Measurements from ENCODE around the gene MTNR1B.

MTNR1B gene

DNA sequence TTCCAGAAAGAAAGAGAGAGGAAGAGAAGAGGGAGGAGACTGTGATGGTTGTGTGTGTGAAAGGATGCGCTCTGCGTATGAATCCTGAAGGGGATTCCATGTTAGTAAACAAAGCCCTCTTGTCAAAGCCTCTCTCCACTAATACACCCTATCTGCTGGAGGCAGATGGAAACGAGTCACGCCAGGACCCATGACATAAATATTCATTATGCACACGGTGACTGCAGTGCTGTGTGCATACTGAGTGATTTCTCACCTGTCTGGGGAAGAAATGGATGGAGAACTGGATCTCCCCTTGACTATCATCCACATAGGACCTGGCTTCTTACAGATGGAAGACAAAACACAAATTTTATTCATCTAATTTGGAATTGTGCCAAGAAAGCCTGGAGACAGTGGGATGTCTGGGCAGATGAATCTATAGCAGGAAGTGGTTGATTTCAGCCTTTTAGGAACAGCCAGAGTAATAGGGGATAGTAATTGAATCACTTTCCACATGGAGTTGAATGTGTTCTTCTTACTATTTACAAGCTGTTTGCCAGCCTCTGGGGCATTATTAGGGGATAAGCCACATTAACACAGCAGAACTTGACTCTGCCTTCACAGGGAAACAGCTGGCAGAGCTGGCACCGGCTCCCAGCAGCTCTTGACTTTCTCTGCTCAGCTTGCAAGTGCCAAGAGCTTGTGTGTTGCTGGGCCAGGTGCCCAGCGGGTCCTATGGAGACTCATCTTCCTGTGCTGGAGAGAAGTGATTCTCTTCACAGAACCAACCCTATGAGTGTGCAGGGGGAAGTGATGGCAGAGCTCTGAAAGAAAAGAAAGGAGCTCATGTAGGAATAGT, 9.0 kb downstream of the MTNR1B start:
- peak; percentile 97 for DNase-seq

DNA sequence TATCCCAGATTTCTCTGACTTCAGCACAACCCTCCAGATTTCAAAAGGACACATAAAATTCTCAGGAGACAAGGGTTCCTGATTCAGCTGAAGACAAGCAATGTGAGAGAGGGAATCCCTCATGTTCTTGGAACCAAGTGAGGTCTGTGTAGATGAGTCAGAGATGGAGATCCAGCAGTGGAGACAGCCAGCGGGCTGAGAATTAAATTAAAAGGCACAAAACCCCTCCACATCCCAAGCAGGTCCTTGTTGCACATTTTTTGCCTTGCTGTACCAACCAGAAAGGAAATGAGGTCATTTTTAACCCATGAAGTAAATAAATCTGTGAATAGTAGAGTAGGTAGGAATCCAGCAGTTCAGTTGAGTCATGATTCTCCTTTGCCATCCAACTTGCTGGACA, 9.7 kb downstream of the MTNR1B start:
- no peak for DNase-seq

DNA sequence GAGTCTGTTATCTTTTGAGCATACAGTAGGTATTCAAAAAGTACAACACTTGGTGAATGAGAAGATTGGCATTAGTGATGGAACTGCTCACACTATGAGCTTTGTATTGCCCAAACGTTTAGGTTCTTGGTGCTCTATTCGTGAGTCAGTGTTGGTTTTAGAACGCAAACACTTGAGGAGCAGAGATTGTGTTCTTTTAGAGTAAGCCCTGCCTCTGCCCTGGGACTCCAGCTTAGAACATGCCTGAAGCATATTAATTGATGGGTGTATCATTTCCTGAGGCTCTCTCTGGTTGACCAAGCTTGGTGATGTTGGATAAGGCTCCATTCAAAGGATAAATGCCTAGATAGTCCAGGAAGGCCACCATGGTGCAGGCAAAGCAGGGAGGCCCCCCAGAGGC, 10.9 kb downstream of the MTNR1B start:
- DNase-seq: no peak

DNA sequence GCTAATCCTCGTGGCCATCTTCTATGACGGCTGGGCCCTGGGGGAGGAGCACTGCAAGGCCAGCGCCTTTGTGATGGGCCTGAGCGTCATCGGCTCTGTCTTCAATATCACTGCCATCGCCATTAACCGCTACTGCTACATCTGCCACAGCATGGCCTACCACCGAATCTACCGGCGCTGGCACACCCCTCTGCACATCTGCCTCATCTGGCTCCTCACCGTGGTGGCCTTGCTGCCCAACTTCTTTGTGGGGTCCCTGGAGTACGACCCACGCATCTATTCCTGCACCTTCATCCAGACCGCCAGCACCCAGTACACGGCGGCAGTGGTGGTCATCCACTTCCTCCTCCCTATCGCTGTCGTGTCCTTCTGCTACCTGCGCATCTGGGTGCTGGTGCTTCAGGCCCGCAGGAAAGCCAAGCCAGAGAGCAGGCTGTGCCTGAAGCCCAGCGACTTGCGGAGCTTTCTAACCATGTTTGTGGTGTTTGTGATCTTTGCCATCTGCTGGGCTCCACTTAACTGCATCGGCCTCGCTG, 12.1 kb downstream of the MTNR1B start:
- no peak for DNase-seq

DNA sequence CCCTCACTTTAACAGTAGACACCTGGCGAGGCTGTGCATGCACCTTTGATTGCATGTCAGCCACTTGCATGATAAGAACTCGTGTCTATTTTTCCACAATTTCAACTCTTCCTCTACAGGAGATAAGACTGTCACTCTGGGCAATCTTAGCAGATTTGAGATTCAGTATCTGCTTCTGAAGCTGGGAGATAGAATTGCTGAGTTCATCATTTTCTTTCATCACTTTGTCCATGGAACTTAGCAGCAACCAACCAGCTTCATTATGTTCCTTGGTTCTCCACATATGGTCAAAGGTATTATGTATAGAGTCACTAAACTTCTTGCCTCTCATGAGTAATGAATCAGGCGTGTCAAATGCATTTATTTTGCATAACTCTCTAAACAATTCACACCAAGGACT, 17.1 kb downstream of the MTNR1B start:
- DNase-seq: no peak

DNA sequence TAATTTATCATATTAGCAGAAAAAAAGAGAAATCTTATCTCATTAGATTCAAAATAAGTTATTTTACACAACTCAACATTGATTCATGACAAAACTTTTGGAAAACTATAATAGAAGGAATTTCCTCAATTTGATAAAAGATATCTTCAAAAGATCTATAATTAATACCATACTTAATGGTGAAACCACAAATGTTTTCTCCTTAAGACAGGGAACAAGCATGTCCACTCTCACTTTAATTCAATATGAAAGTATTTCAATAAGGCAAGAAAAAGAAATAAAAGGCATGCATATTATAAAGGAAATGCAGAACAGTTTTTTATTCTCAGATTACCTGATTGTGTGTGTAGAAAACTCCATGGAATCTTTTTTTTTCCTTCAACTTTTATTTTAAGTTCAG, 23.6 kb downstream of the MTNR1B start:
- DNase-seq: no peak

DNA sequence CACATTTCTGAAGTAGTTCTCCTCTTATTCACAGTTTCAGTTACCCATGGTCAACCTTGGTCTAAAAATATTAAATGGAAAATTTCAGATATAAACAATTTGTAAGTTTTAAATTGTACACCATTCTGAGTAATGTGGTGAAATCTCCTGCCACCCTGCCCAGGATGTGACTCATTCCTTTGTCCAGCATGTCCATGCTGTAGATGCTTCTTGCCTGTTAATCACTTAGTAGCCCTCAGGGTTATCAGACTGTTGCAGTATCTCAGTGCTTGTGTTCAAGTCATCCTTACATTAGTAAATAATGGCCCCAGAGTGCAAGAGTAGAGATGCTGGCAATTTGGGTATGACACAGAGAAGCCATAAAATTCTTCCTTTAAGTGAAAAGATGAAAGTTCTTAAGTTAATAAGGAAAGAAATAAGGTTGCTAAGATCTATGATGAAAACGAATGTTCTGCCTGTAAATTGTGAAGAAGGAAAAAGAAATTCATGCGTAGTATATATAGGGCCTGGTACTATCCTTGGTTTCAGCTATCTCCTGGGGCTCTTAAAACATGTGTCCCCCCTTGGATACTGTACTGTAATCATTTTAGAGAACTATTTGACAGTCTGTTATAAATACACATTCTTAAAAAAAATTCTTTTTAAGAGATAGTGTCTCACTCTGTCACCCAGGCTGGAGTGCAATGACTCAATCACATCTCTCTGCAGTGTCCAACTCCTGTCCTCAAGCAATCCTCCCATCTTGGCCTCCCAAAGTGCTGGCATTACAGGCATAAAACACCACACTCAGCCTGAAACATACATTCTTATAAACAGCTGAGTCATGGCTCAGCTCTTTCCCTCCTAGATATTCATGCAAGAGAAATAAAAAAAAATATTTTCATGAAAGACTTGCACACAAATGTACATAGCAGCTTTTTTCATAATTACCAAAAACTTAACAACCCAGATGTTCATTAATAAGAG, 31.3 kb downstream of the MTNR1B start:
- DNase-seq: peak; percentile 44

DNA sequence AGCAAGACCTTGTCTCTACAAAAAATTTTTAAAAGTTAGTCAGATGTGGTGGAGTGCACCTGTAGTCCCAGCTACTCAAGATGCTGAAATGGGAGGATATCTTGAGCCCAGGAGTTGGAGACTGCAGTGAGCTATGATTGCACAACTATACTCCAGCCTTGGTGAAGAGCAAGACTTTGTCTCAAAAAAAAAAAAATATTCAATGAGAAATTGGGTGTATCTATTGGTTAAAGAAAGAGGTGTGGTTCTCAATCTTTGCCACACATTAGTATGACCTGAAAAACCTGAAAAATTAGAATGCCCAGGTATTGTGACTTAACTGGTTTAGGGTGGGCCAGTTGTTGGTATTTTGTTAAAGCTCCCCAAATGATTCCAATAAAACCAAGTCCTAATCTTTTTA, 32.4 kb downstream of the MTNR1B start:
- no peak for DNase-seq

DNA sequence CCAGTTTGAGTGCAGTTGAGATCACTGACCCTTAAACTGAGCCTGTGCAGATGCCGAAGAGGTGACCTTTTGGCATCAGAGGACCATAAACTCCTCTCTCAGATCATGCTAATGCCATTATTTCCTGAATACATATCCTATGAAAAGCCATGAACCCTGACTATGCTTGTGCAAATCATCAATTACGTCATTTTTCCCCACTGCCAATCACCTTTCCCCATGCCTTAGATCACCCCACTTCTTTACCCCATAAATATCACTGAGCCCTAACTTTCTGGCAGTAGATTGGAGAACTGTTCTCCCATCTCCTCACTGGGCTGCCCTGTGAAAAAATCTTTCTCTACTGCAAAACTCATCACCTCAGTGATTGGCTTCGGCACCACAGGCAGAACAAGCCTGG, 32.9 kb downstream of the MTNR1B start:
- no peak for DNase-seq

DNA sequence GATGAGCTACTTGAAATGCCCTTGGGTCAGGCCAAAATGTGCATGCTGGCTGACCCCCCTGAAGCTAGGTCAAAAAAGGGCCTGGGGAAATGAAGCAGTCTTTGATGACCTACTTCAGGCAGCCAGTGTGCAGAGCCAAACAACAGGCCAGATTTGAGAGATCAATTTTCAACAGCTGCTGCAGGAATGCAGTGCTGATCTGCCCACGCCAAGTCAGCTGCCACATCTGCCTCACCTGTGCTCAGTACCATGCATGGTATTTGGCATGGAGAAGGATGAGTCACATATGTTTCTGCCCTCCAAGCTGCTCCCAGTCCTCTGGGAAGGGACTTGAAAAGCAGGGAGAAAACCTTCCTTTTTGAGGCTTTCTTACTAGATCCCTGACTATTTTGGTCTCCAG, 35.8 kb downstream of the MTNR1B start:
- peak; percentile 83 for DNase-seq

DNA sequence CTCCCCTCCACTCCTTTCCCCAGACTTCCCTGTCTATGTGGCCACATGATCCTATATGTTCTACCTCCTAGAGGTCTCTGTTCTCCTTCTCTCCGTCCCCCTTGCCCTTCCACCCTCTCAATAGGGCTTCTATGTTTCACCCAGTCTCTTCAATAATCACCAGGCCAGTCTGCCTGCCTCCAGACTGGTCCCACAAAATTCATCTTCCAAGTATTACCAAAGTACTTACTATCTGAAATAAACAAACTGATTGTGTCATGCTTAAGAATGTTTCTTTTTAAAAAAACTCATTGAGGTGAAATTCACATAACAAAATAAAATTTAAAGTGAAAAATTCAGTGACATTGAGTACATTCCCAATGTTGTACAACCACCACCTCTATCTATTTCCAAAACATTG, 44.2 kb downstream of the MTNR1B start:
- DNase-seq: no peak

DNA sequence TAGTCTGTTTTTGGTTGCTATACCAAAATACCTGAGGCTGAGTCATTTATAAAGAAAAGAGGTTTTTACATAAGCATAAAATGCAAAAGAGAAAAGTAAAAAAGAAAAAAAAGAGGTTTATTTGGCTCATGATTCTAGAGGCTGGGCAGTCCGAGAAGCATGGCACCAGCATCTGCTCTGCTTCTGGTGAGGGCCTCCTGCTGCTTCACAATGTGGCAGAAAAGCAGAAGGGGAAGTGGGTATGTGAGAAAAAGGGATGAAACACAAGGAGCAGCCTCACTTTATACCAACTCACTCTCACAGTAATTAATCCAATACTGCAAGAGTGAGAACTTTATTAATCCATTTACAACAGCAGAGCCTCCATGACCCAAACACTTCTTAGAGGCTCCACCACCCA, 47.1 kb downstream of the MTNR1B start:
- DNase-seq: no peak

DNA sequence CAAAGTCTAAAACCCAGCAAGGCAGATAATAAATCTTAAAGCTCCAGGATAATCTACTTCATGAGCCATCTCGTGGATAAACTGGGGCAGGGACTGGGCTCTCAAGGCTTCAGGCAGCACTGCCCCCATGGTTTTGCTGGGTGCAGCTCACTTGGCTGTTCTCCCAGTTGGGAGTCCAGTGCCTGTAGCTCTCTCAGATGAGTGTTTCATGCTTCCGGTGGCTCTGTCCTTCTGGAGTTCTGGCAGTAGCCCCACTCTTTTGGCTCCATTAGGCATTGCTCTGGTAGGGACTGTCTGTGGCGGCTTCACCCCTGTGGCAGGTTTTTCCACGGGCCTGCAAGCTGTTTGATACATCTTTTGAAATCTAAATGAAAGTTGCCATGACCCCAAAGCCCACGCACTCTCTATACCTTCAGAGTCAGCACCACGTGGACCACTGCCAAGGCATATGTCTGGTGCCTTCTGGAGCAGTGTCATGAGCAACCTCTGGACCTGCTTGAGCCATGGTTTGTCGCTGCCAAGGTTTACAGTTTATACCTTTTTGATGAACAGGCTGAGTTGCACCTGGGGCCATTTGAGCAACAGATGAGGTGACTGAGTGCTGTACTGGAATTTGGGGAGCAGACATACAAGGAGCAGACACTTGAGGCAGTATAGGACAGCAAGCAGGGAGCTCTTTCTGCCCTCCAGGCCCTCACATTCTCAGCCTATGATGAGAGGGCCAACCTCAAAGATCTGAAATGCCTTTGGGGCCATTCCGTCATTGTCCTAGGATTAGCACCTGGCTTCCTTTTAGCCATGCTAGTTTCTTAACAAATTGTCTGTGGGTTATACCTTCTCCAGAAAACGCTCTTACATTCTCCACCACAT, 48.6 kb downstream of the MTNR1B start:
- no peak for DNase-seq

DNA sequence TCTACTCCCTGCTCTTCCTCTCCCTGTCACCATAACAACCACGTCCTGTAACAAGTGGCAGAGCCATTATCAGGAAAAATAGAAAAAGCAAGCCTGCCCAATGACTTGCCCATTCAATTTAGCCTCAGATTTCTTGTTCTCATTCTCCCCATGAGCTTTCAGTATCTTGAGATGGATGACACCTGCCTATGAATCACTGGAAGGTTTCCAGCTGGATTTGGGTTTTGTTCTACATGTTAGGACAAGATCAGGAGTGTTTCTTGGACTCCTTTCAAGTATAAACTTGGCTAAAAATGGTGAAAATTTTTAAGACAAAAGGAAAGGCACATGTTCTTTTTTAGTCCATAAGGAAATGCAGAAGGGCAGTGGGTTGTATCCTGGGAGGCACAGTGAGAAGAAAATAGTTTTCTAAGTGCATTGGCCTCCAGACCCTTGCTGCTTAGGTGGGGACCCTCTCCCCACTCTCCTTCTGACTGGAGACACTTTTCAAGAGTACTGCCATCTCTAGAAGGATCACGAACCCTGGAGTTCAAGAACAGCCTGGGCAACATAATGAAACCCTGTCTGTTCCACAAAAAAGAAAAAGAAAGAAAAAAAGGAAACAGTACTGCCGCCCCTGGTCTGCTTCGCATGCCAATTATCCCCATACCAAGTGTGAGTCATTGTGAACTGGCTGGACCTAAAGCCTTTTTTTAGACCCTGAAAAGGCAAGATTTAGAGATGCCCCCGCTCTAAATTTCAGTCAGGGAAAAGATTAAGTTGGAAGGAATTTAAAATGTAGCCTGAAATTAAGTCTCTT, 51.0 kb downstream of the MTNR1B start:
- peak; percentile 92 for DNase-seq

DNA sequence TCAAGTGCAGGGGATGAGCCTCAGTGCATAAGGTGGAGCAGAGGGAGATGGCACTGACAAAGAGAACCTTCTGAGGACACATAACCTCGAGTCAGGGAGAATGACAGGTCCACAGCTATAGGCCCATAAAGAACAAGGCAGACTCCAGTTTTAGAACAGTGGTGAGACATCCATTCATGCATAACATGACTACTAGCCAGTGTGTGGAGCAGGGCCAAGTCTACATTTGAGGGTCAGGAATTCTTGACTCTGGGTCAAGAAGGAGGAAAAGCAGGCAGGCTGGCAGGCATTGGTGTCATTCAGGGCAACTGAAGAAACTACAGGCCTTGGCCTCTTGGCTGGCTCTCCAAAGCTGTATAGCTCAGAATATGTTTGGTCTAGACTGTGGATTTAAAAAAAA, 54.9 kb downstream of the MTNR1B start:
- no peak for DNase-seq

DNA sequence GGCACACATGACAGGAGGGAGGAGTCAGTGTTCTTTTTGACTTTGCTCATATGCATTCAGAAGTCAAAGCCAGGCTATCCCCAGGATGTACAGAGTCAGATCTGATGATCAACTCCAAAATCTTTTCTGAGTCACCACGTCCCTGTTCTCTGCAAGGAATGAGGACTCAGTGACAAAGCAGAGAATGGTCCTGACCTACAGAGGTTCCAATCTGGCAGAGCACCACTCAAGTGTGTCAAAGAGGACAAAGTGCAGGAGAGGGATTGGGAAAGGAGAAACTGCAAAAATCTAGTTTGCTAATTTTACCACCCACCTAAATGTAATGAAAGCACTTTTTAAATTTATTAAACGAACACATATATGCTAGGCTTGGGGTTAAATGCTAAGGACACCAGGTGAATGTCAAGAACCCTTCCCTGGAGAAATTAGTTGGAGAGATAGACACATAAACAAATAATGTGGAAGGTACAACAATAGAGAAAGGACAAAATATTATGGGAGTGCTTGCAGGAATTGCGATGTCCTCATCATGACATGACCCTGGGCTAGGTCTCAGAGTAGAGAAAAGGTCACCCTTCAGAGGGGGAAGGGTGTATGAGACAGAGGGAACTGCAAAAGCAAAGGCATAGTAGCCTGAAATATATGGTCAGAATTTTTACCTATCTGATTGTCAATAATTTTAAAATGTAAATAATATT, 56.3 kb downstream of the MTNR1B start:
- no peak for DNase-seq

DNA sequence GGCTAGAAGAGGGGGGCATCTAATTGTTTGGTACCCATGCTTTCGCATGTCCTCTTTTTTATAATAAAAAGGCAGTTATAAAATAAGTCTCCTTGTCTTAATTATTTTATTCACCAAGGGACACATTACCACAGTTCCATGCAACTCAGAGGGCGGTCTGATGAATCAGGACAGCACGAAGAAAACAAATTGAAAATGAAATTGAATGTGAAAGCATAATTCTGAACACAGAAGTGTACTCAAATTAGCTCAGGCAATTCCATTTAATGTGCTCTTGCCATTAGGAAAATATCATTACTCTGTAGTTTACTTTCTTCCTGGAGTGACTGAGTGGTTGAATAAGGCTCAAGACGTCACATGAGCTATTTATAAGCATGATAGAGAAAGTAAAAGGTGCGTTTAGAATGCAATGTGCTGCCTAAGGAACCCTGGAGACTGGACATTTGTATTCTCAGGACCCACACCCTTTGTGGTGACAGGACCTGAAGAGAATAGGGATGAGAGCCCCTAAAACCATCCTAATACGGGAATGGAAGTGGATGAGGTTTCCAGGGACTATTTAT, 59.6 kb downstream of the MTNR1B start:
- DNase-seq: no peak

DNA sequence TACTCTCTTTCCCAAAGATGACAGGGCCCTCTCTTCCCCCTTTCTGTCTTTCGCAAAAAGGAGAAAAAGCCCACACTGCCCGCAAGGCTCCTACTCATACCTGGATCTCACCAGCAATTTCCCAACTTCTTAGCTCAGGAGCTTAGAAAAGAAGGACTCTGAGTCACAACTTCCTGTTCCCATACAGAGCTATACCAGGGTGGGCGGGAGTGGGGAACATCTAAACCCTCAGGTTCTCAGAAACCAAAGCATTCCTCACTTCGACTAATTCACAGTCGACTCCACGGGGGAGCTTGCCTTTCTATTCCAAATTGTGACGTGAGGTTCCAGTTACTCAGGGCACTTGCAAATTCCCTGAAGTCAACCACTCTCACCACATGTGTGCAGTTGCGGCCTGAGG, 61.9 kb downstream of the MTNR1B start:
- no peak for DNase-seq

Data from NCI-H69 (cell line).